ENCODE measurements around the gene PREP. TPM values are rescaled to one million over a fixed set of nuclear protein-coding genes. Genes with fewer than 3 reads are reported as not detected.

PREP gene
- total and polyA plus RNA-seq, 2 of the 8 experiments (the other 6 are each of a cell fraction or from before 2014, with no cell fraction given), result 26.8 to 70.0 TPM

GRCh38 chr6:105279463-105279862 is 123.4 kb downstream of the PREP start:
- Histone ChIP-seq H2AK5ac (ENCODE audit: low read depth, low read length) (no peak overlapping the region), H3K14ac (ENCODE audit: insufficient read length) (no peak overlapping the region), H3K9me3 (ENCODE audit: insufficient read depth in 2 of 2, low read depth in 1 of 2, low read length in 1 of 2) (no peaks in the 10 kb centered on the region), H3K23ac (ENCODE audit: insufficient read length) (no peak overlapping the region), H3K27me3 (replicated peaks in 1 of 4; ENCODE audit: control insufficient read depth in 3 of 4, extremely low read depth in 1 of 4, insufficient read depth in 3 of 4, low read length in 3 of 4) (no peaks in the 10 kb centered on the region), H3K4me2 (ENCODE audit: insufficient read depth in 1 of 2, low read depth in 2 of 2, low read length in 2 of 2) (no peak overlapping the region), H3K9ac (replicated peaks in 1 of 4; ENCODE audit: extremely low read depth in 1 of 4, low read depth in 3 of 4, low read length in 3 of 4) (no peak overlapping the region), H3K56ac (replicated peaks; ENCODE audit: insufficient read length, low read depth, low read length) (no peak overlapping the region), H2BK5ac (ENCODE audit: low read depth, low read length) (no peak overlapping the region), H2AFZ (ENCODE audit: low read length) (no peak overlapping the region), H4K8ac (ENCODE audit: extremely low read depth, insufficient read depth, low read length) (no peak overlapping the region), H4K91ac (replicated peaks; ENCODE audit: insufficient read length, low read length) (no peak overlapping the region), H2BK120ac (replicated peaks; ENCODE audit: low read depth, low read length) (no peak overlapping the region), H4K5ac (ENCODE audit: insufficient read length, low read depth, low read length) (no peak overlapping the region), H3K4me1 (replicated peaks in 1 of 4; ENCODE audit: control insufficient read depth in 3 of 4, insufficient read depth in 4 of 4, low read length in 3 of 4) (no peaks in the 10 kb centered on the region), H4K20me1 (replicated peaks in 1 of 2; ENCODE audit: control insufficient read depth in 1 of 2, insufficient read depth in 2 of 2, low read length in 2 of 2) (no peaks in the 10 kb centered on the region), H3K27ac (ENCODE audit: low read depth, low read length) (no peak overlapping the region), H3K18ac (ENCODE audit: extremely low read depth, low read length) (no peak overlapping the region), H3K79me1 (ENCODE audit: low read depth, low read length) (no peaks in the 10 kb centered on the region), H2BK20ac (ENCODE audit: low read length) (no peak overlapping the region), H2BK12ac (ENCODE audit: low read depth, low read length) (no peak overlapping the region), H3K23me2 (ENCODE audit: low read depth, low read length) (no peaks in the 10 kb centered on the region), H3K4me3 (ENCODE audit: extremely low read depth in 1 of 4, insufficient read depth in 2 of 4, low read depth in 3 of 4, low read length in 4 of 4) (no peak overlapping the region), H3K4ac (replicated peaks; ENCODE audit: insufficient read length, low read depth, low read length) (no peak overlapping the region), H3K79me2 (ENCODE audit: control insufficient read depth in 1 of 2, insufficient read depth in 2 of 2, low read length in 2 of 2) (no peaks in the 10 kb centered on the region), H2BK15ac (ENCODE audit: low read length) (no peak overlapping the region), H3K36me3 (ENCODE audit: control insufficient read depth in 2 of 4, insufficient read depth in 4 of 4, low read length in 3 of 4) (peaks cover 2 to 24% (median 15%) of the 10 kb centered on the region in 4 experiments; a peak in 6 of 8 replicates)
- TF ChIP-seq TCF12 (IDR thresholded peaks at IDR 0.05; ENCODE audit: low read depth, low read length), result no peak
- TF ChIP-seq EGR1 (IDR thresholded peaks at IDR 0.05; ENCODE audit: borderline replicate concordance, low read depth, low read length), result no peak
- TF ChIP-seq SRF (IDR thresholded peaks at IDR 0.05; ENCODE audit: low read depth, low read length), result no peak
- no peak for TF ChIP-seq KDM1A (IDR thresholded peaks at IDR 0.05; ENCODE audit: borderline replicate concordance, low read length)
- TF ChIP-seq ATF3 (IDR thresholded peaks at IDR 0.05; ENCODE audit: insufficient read depth, low read depth, low read length), result no peak
- FAIRE-seq (no peak), DNase-seq (ENCODE audit: low read depth in 1 of 2, low spot score in 2 of 2) (no peak)
- WGBS, 2 experiments (ENCODE audit: extremely low coverage in 1 of 2, insufficient coverage in 1 of 2, insufficient read length in 1 of 2, insufficient replicate concordance in 2 of 2, low coverage in 1 of 2, low lambda C conversion rate in 2 of 2, missing lambda C conversion rate in 1 of 2), result 91% methylated on average over 3 of the region's 3 CpGs; no CpG with 5 or more reads in 1 of the 2 experiments
- CTCF ChIA-PET (ENCODE audit: partially characterized antibody), result interaction anchor here (1.2 to 1.8 kb wide), 2 partner anchors 8 to 36 kb away, joined by 4 to 6 read pairs; no protein-coding TSS in a partner anchor
- POLR2A ChIA-PET (ENCODE audit: partially characterized antibody), result no interaction called here

Data from H1 (cell line).